WTC11 (cell line): ENCODE data around the gene EDEM2. TPM values are rescaled to one million over a fixed set of nuclear protein-coding genes. Genes with fewer than 3 reads are reported as not detected.

Experiments used
- ATAC-seq: fragments of 200-7000 bp; cut with Tn5 transposase; 2 replicates; pipeline ENCODE4 v1.10.0; 2021; ENCODE audit warnings: mild to moderate bottlenecking, moderate library complexity
- CTCF ChIA-PET: fragments of 300-600 bp; sonication (Branson Sonifier 250); formaldehyde crosslinking; loops from one replicate; lab custom pipeline; 2021; ENCODE audit warnings: antibody characterized with exemption; lab: Charles Lee
- POLR2A ChIA-PET: fragments of 350-600 bp; sonication (Branson Sonifier 250); formaldehyde crosslinking; loops from one replicate; lab custom pipeline; 2021; ENCODE audit warnings: antibody characterized with exemption; lab: Charles Lee
- DNase-seq: peaks from one replicate; pipeline ENCODE4 v3.0.0; 2021; ENCODE audit warnings: low spot score
- H3K27ac Mint-ChIP-seq: 2 replicates; pipeline ENCODE4 v1.8.0; 2021; ENCODE audit warnings: mixed read lengths
- H3K27me3 Mint-ChIP-seq: 2 replicates; pipeline ENCODE4 v1.8.0; 2021; ENCODE audit warnings: low read depth, mild to moderate bottlenecking, moderate library complexity, mixed read lengths
- H3K36me3 Mint-ChIP-seq: 2 replicates; pipeline ENCODE4 v1.8.0; 2021; ENCODE audit warnings: mixed read lengths
- H3K4me1 Mint-ChIP-seq: 2 replicates; pipeline ENCODE4 v1.8.0; 2022; ENCODE audit warnings: mixed read lengths
- H3K4me3 Mint-ChIP-seq: 2 replicates; pipeline ENCODE4 v1.8.0; 2021; ENCODE audit warnings: mild to moderate bottlenecking, moderate library complexity, mixed read lengths
- H3K9me3 Mint-ChIP-seq: 2 replicates; pipeline ENCODE4 v1.8.0; 2021; ENCODE audit warnings: mixed read lengths
- CREB1 ChIP-seq: sonication (generic); formaldehyde crosslinking; IDR thresholded peaks from 2 replicates; pipeline ENCODE4 v1.8.0; 2023; ENCODE audit warnings: mild to moderate bottlenecking, missing genetic modification reagents
- GRHL2 ChIP-seq: fragments of 250-450 bp; sonication (Bioruptor Pico); IDR thresholded peaks from 2 replicates; pipeline ENCODE4 v1.8.0; 2022; ENCODE audit warnings: mild to moderate bottlenecking, moderate library complexity; ENCODE audit not compliant: insufficient replicate concordance, severe bottlenecking
- HMGA2 ChIP-seq: fragments of 250-450 bp; sonication (Bioruptor Pico); IDR thresholded peaks from 2 replicates; pipeline ENCODE4 v1.4.0; 2021; ENCODE audit warnings: mild to moderate bottlenecking, moderate library complexity
- IRF2 ChIP-seq: sonication (generic); formaldehyde crosslinking; IDR thresholded peaks from 2 replicates; pipeline ENCODE4 v1.8.0; 2022; ENCODE audit warnings: low read depth, missing genetic modification reagents, borderline replicate concordance
- KAT7 ChIP-seq: sonication (generic); formaldehyde crosslinking; IDR thresholded peaks from 2 replicates; pipeline ENCODE4 v1.8.1; 2023; ENCODE audit warnings: missing genetic modification reagents, mild to moderate bottlenecking, borderline replicate concordance
- NFE2L1 ChIP-seq: sonication (generic); formaldehyde crosslinking; IDR thresholded peaks from 2 replicates; pipeline ENCODE4 v1.8.1; 2023; ENCODE audit warnings: missing genetic modification reagents
- NFYB ChIP-seq: sonication (generic); formaldehyde crosslinking; conservative IDR thresholded peaks from 2 replicates; pipeline ENCODE4 v1.8.0; 2022; ENCODE audit warnings: low read depth, missing genetic modification reagents
- NR3C1 ChIP-seq: sonication (generic); formaldehyde crosslinking; conservative IDR thresholded peaks from 2 replicates; pipeline ENCODE4 v1.8.1; 2023; ENCODE audit warnings: low read depth, mild to moderate bottlenecking, missing genetic modification reagents
- SMAD4 ChIP-seq: sonication (generic); formaldehyde crosslinking; IDR thresholded peaks from 2 replicates; pipeline ENCODE4 v1.8.0; 2022; ENCODE audit warnings: mild to moderate bottlenecking, missing genetic modification reagents
- SP1 ChIP-seq: sonication (generic); formaldehyde crosslinking; conservative IDR thresholded peaks from 2 replicates; pipeline ENCODE4 v1.8.1; 2022; ENCODE audit warnings: missing genetic modification reagents
- TEAD1 ChIP-seq: sonication (generic); formaldehyde crosslinking; IDR thresholded peaks from 2 replicates; pipeline ENCODE4 v1.8.0; 2022; ENCODE audit warnings: mild to moderate bottlenecking, missing genetic modification reagents
- TEAD4 ChIP-seq: sonication (generic); formaldehyde crosslinking; IDR thresholded peaks from 2 replicates; pipeline ENCODE4 v1.8.0; 2022; ENCODE audit warnings: mild to moderate bottlenecking, missing genetic modification reagents
- ZNF232 ChIP-seq: sonication (generic); formaldehyde crosslinking; IDR thresholded peaks from 2 replicates; pipeline ENCODE4 v1.8.0; 2022; ENCODE audit warnings: mild to moderate bottlenecking, missing genetic modification reagents
- total RNA-seq: library from RNA; stranded (reverse); gene quantifications from 3 replicates; pipeline ENCODE4 v1.2.3, GENCODE V29; 2021
- TF ChIP-seq, protein P1 (sequence below): fragments of 250-450 bp; sonication (Bioruptor Pico); conservative IDR thresholded peaks from 2 replicates; pipeline ENCODE4 v1.9.0; 2021; ENCODE audit warnings: mild to moderate bottlenecking
- TF ChIP-seq, protein P2 (sequence below): sonication (generic); formaldehyde crosslinking; IDR thresholded peaks from 2 replicates; pipeline ENCODE4 v1.8.0; 2023; ENCODE audit warnings: missing genetic modification reagents
- TF ChIP-seq, protein P3 (sequence below): sonication (generic); formaldehyde crosslinking; IDR thresholded peaks from 2 replicates; pipeline ENCODE4 v1.8.1; 2022; ENCODE audit warnings: mild to moderate bottlenecking, missing genetic modification reagents, moderate library complexity, borderline replicate concordance
- TF ChIP-seq, protein P4 (sequence below): sonication (generic); formaldehyde crosslinking; IDR thresholded peaks from 2 replicates; pipeline ENCODE4 v1.8.0; 2023; ENCODE audit warnings: missing genetic modification reagents, mild to moderate bottlenecking, borderline replicate concordance
- TF ChIP-seq, protein P5 (sequence below): sonication (generic); formaldehyde crosslinking; IDR thresholded peaks from 2 replicates; pipeline ENCODE4 v1.8.0; 2023; ENCODE audit warnings: mild to moderate bottlenecking, missing genetic modification reagents
- TF ChIP-seq, protein P6 (sequence below): sonication (generic); formaldehyde crosslinking; IDR thresholded peaks from 2 replicates; pipeline ENCODE4 v1.8.1; 2022; ENCODE audit warnings: low read depth, mild to moderate bottlenecking, moderate library complexity, missing genetic modification reagents, borderline replicate concordance

The EDEM2 gene
- total RNA-seq, 1 experiment from 2014 or later, result 22.7 TPM

DNA sequence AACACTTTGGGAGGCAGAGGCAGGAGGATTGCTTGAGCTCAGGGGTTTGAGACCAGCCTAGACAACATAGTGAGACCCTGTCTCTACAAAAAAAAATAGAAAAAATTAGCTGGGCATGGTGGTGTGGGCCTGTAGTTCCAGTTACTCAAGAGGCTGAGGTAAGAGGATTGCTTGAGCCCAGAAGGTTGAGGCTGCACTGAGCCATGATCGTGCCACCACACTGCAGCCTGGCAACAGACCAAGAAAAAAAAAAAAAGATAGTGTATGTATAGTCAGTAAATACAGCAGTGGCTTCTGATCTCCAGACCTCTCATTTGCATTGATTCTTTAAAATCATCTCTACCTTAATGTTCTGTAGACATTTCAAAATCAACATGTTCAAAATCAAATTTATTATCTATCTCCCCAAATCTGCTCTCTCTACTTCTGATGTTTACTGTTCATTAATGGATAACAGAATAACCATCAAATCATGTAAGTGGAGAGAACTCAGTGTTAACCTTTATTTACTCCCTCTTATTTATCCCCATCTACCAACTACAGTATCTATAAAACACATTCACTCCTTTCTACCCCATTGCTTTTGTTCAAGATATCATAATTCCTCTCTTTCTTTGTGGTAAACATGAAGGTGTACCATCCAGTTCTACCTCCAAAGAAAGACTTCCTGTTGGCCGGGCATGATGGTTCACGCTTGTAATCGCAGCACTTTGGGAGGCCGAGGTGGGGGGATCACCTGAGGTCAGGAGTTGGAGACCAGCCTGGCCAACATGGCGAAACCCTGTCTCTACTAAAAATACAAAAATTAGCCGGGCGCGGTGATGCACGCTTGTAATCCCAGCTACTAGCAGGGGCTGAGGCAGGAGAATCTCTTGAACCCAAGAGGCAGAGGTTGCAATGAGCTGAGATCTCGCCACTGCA lies 32.4 kb upstream of the EDEM2 start (continued):
- TF ChIP-seq GRHL2 (no peak), NR3C1 (no peak), ZNF232 (no peak), KAT7 (CRISPR knock-in tag) (no peak), HMGA2 (no peak)
- TF ChIP-seq, protein P1, sequence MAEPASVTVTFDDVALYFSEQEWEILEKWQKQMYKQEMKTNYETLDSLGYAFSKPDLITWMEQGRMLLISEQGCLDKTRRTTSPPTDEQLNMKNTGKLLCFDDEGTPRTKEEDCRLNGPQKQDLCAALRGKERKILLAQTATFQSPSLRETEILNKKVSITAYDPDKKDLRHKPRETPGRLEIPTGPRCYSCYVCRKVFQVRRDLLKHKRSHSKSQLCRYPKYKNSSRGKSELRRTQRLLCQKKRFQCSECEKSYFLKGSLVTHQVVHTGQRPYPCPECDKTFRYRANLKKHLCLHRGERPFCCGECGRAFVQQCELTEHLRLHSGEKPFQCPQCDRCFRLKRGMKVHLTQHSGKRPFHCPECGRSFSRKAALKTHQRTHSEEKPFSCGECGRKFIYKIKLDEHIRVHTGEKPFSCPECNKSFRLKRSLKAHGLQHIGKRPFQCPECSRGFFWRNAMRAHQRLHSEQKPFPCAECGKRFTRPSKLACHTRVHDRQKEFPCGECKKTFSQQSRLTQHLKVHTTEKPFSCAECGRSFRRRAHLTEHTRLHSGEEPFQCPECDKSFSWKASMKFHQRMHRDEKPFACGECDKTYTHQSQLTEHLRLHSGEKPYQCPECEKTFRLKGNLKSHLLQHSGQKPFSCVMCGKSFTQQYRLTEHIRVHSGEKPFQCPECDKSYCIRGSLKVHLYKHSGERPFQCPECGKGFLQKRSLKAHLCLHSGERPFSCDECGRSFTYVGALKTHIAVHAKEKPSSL (CRISPR knock-in tag), result no peak

DNA sequence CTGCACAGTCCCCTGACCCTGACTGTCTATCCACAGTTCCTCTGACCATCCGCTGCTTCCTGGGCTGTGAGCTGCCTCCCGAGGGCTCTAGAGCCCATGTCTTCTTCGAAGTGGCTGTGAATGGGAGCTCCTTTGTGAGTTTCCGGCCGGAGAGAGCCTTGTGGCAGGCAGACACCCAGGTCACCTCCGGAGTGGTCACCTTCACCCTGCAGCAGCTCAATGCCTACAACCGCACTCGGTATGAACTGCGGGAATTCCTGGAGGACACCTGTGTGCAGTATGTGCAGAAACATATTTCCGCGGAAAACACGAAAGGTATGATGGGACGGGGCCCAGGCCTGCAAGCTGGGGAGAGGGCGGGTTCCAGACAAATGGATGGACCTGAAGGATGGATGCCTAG lies 29.0 kb upstream of the EDEM2 start:
- H3K36me3 Mint-ChIP-seq, result peaks cover 19% of the 10 kb centered on the region
- POLR2A ChIA-PET, result no interaction called here

More for the DNA sequence above, 29.0 kb upstream of the EDEM2 start:
- TF ChIP-seq CREB1 (no peak), NFE2L1 (no peak), TEAD1 (no peak), TEAD4 (no peak), NFYB (CRISPR knock-in tag) (no peak), IRF2 (no peak), SMAD4 (CRISPR knock-in tag) (no peak), SP1 (CRISPR knock-in tag) (no peak)
- TF ChIP-seq, protein P2, sequence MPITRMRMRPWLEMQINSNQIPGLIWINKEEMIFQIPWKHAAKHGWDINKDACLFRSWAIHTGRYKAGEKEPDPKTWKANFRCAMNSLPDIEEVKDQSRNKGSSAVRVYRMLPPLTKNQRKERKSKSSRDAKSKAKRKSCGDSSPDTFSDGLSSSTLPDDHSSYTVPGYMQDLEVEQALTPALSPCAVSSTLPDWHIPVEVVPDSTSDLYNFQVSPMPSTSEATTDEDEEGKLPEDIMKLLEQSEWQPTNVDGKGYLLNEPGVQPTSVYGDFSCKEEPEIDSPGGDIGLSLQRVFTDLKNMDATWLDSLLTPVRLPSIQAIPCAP (CRISPR knock-in tag), result no peak
- TF ChIP-seq, protein P3, sequence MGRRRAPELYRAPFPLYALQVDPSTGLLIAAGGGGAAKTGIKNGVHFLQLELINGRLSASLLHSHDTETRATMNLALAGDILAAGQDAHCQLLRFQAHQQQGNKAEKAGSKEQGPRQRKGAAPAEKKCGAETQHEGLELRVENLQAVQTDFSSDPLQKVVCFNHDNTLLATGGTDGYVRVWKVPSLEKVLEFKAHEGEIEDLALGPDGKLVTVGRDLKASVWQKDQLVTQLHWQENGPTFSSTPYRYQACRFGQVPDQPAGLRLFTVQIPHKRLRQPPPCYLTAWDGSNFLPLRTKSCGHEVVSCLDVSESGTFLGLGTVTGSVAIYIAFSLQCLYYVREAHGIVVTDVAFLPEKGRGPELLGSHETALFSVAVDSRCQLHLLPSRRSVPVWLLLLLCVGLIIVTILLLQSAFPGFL (CRISPR knock-in tag), result no peak
- TF ChIP-seq, protein P4, sequence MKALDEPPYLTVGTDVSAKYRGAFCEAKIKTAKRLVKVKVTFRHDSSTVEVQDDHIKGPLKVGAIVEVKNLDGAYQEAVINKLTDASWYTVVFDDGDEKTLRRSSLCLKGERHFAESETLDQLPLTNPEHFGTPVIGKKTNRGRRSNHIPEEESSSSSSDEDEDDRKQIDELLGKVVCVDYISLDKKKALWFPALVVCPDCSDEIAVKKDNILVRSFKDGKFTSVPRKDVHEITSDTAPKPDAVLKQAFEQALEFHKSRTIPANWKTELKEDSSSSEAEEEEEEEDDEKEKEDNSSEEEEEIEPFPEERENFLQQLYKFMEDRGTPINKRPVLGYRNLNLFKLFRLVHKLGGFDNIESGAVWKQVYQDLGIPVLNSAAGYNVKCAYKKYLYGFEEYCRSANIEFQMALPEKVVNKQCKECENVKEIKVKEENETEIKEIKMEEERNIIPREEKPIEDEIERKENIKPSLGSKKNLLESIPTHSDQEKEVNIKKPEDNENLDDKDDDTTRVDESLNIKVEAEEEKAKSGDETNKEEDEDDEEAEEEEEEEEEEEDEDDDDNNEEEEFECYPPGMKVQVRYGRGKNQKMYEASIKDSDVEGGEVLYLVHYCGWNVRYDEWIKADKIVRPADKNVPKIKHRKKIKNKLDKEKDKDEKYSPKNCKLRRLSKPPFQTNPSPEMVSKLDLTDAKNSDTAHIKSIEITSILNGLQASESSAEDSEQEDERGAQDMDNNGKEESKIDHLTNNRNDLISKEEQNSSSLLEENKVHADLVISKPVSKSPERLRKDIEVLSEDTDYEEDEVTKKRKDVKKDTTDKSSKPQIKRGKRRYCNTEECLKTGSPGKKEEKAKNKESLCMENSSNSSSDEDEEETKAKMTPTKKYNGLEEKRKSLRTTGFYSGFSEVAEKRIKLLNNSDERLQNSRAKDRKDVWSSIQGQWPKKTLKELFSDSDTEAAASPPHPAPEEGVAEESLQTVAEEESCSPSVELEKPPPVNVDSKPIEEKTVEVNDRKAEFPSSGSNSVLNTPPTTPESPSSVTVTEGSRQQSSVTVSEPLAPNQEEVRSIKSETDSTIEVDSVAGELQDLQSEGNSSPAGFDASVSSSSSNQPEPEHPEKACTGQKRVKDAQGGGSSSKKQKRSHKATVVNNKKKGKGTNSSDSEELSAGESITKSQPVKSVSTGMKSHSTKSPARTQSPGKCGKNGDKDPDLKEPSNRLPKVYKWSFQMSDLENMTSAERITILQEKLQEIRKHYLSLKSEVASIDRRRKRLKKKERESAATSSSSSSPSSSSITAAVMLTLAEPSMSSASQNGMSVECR (CRISPR knock-in tag), result no peak
- TF ChIP-seq, protein P5, sequence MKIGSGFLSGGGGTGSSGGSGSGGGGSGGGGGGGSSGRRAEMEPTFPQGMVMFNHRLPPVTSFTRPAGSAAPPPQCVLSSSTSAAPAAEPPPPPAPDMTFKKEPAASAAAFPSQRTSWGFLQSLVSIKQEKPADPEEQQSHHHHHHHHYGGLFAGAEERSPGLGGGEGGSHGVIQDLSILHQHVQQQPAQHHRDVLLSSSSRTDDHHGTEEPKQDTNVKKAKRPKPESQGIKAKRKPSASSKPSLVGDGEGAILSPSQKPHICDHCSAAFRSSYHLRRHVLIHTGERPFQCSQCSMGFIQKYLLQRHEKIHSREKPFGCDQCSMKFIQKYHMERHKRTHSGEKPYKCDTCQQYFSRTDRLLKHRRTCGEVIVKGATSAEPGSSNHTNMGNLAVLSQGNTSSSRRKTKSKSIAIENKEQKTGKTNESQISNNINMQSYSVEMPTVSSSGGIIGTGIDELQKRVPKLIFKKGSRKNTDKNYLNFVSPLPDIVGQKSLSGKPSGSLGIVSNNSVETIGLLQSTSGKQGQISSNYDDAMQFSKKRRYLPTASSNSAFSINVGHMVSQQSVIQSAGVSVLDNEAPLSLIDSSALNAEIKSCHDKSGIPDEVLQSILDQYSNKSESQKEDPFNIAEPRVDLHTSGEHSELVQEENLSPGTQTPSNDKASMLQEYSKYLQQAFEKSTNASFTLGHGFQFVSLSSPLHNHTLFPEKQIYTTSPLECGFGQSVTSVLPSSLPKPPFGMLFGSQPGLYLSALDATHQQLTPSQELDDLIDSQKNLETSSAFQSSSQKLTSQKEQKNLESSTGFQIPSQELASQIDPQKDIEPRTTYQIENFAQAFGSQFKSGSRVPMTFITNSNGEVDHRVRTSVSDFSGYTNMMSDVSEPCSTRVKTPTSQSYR (CRISPR knock-in tag), result no peak
- TF ChIP-seq, protein P6, sequence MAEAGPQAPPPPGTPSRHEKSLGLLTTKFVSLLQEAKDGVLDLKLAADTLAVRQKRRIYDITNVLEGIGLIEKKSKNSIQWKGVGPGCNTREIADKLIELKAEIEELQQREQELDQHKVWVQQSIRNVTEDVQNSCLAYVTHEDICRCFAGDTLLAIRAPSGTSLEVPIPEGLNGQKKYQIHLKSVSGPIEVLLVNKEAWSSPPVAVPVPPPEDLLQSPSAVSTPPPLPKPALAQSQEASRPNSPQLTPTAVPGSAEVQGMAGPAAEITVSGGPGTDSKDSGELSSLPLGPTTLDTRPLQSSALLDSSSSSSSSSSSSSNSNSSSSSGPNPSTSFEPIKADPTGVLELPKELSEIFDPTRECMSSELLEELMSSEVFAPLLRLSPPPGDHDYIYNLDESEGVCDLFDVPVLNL, result no peak
- Mint-ChIP-seq H3K4me1 (peaks cover 39% of the 10 kb centered on the region), H3K27me3 (peaks cover 22% of the 10 kb centered on the region), H3K27ac (peak overlapping the region; percentile 28; the same call in 1 of the 2 replicates), H3K9me3 (no peaks in the 10 kb centered on the region), H3K4me3 (no peak overlapping the region)
- no peak for DNase-seq
- CTCF ChIA-PET, result interaction anchor here (1.0 to 1.2 kb wide), 2 partner anchors 29 to 89 kb away, joined by 3 to 4 read pairs; partner anchors contain the start of gene EDEM2
- no peak for ATAC-seq
